HepG2 (cell line): Measurements from ENCODE around the gene ACSM2A. TPM values are rescaled to one million over a fixed set of nuclear protein-coding genes. Genes with fewer than 3 reads are reported as not detected.
"Not testable (repeated sequence)": the region's sequence is repeated elsewhere in the genome, so short reads cannot be mapped to it uniquely, and the experiment has no call there.

Source experiments
- ATAC-seq: fragments of 200-7000 bp; cut with Tn5 transposase; 3 replicates; pipeline ENCODE4 v1.9.1; 2020; ENCODE audit warnings: mild to moderate bottlenecking, moderate library complexity
- BruUV-seq: library from RNA; stranded (reverse); fragments of 400-500 nt; replicated peaks from 2 replicates; lab custom pipeline; 2021; lab: Mats Ljungman, UMichigan
- CTCF ChIA-PET: fragments of 300-600 bp; formaldehyde crosslinking; extraction: SDS; loops from one replicate; lab custom pipeline; 2021; ENCODE audit warnings: low total read pairs, inconsistent platforms, low intra/inter-chr PET ratio; lab: Yijun Ruan, JAX
- POLR2A ChIA-PET: fragments of 350-600 bp; sonication (Branson Sonifier 250); formaldehyde crosslinking; loops from one replicate; lab custom pipeline; 2020; ENCODE audit warnings: antibody characterized with exemption, inconsistent platforms; lab: Yijun Ruan, JAX
- DNase-seq: peaks from one replicate; pipeline ENCODE4 v3.0.0-alpha.2; 2015; ENCODE audit warnings: low spot score
- FAIRE-seq: peaks from 3 replicates; lab custom pipeline; 2011; peaks lifted over from hg19 to GRCh38; lab: Jason Lieb, UNC
- H2AFZ ChIP-seq: one replicate; pipeline ENCODE4 v1.6.1; 2011; ENCODE audit warnings: low read length, inconsistent platforms
- H3K27ac ChIP-seq: fragments of 300-600 bp; 3 replicates; pipeline ENCODE4 v1.8.0; 2011; ENCODE audit warnings: mixed run types, mild to moderate bottlenecking, mixed read lengths, low read length, inconsistent platforms; ENCODE audit not compliant: insufficient read depth; ENCODE audit errors: extremely low read length
- H3K27me3 ChIP-seq, 2 experiments: fragments of 200-600 bp in 1 of 2; 2 replicates in 1 of 2; 3 replicates in 1 of 2; pipeline versions ENCODE4 v1.6.0 to v1.8.0; 2011; ENCODE audit warnings: low read length in 2 of 2, mild to moderate bottlenecking in 2 of 2, moderate library complexity in 2 of 2, inconsistent platforms in 1 of 2; ENCODE audit not compliant: insufficient read depth in 2 of 2, control insufficient read depth in 1 of 2
- H3K36me3 ChIP-seq, 2 experiments: fragments of 200-600 bp in 1 of 2; replicated peaks in 1 of 2; 2 replicates in 1 of 2; 3 replicates in 1 of 2; pipeline versions ENCODE4 v1.5.1 to v1.8.0; 2011; ENCODE audit warnings: low read length in 2 of 2, inconsistent platforms in 1 of 2; ENCODE audit not compliant: insufficient read depth in 2 of 2, control insufficient read depth in 1 of 2
- H3K4me1 ChIP-seq: 2 replicates; pipeline ENCODE4 v1.5.1; 2012; ENCODE audit warnings: low read length, inconsistent platforms; ENCODE audit not compliant: insufficient read depth
- H3K4me2 ChIP-seq: 2 replicates; pipeline ENCODE4 v1.6.0; 2011; ENCODE audit warnings: low read depth, low read length, inconsistent platforms
- H3K4me3 ChIP-seq, 3 experiments: fragments of 200-600 bp in 1 of 3; sonication (generic), shearing (Covaris generic) in 1 of 3; replicated peaks in 1 of 3; 2 replicates each; pipeline ENCODE4 v1.5.1; 2011 to 2016; ENCODE audit warnings: low read length in 3 of 3, inconsistent platforms in 2 of 3, low read depth in 2 of 3, mild to moderate bottlenecking in 2 of 3, control low read depth in 1 of 3, mixed read lengths in 1 of 3; ENCODE audit not compliant: insufficient read depth in 1 of 3
- H3K79me2 ChIP-seq: one replicate; pipeline ENCODE4 v1.6.1; 2011; ENCODE audit warnings: low read length, inconsistent platforms; ENCODE audit not compliant: insufficient read depth
- H3K9ac ChIP-seq: 2 replicates; pipeline ENCODE4 v1.6.0; 2011; ENCODE audit warnings: mild to moderate bottlenecking, low read depth, low read length, inconsistent platforms; ENCODE audit not compliant: insufficient read depth
- H3K9me3 ChIP-seq: 2 replicates; pipeline ENCODE4 v1.5.1; 2012; ENCODE audit warnings: mild to moderate bottlenecking, low read length
- H4K20me1 ChIP-seq: 2 replicates; pipeline ENCODE4 v1.6.0; 2011; ENCODE audit warnings: inconsistent platforms, mild to moderate bottlenecking, low read length, moderate library complexity; ENCODE audit not compliant: insufficient read depth
- AKAP8 ChIP-seq: sonication (generic); formaldehyde crosslinking; IDR thresholded peaks from 2 replicates; pipeline ENCODE4 v1.5.1; 2020; ENCODE audit warnings: mild to moderate bottlenecking, missing genetic modification reagents
- FOXA1 ChIP-seq, 2 experiments: fragments of 450-650 bp in 1 of 2; sonication (generic) in 1 of 2; formaldehyde crosslinking in 1 of 2; IDR thresholded peaks; 2 replicates each; pipeline versions ENCODE4 v1.4.0 to v1.6.1; 2016 to 2020; ENCODE audit warnings: missing genetic modification reagents in 1 of 2
- KDM3A ChIP-seq: IDR thresholded peaks from 2 replicates; pipeline ENCODE4 v1.6.1; 2018; ENCODE audit warnings: low read depth, missing compliant biosample characterization
- NFKB2 ChIP-seq: sonication (generic); formaldehyde crosslinking; IDR thresholded peaks from 2 replicates; pipeline ENCODE4 v1.4.0; 2020; ENCODE audit warnings: missing genetic modification reagents, borderline replicate concordance
- PLRG1 ChIP-seq: fragments of 450-650 bp; conservative IDR thresholded peaks from 2 replicates; pipeline ENCODE4 v1.6.1; 2016
- PRMT3 ChIP-seq: sonication (generic); formaldehyde crosslinking; IDR thresholded peaks from 2 replicates; pipeline ENCODE4 v1.8.1; 2022; ENCODE audit warnings: low read depth, mild to moderate bottlenecking, moderate library complexity, missing genetic modification reagents, borderline replicate concordance
- SCMH1 ChIP-seq: sonication (generic); formaldehyde crosslinking; IDR thresholded peaks from 2 replicates; pipeline ENCODE4 v1.9.0; 2021; ENCODE audit warnings: missing genetic modification reagents, mild to moderate bottlenecking, borderline replicate concordance
- SOX6 ChIP-seq, 2 experiments: fragments of 450-650 bp in 1 of 2; sonication (generic) in 1 of 2; formaldehyde crosslinking in 1 of 2; IDR thresholded peaks; 2 replicates each; pipeline versions ENCODE4 v1.4.0 to v1.6.1; 2017 to 2020; ENCODE audit warnings: antibody characterized with exemption in 1 of 2, mild to moderate bottlenecking in 1 of 2, missing genetic modification reagents in 1 of 2
- U2AF2 ChIP-seq: fragments of 200-400 bp; formaldehyde crosslinking; IDR thresholded peaks from 2 replicates; pipeline ENCODE4 v1.6.1; 2017; ENCODE audit warnings: low read depth, mild to moderate bottlenecking, low read length
- ZNF44 ChIP-seq: sonication (generic); formaldehyde crosslinking; IDR thresholded peaks from 2 replicates; pipeline ENCODE4 v1.5.1; 2020; ENCODE audit warnings: mild to moderate bottlenecking, missing genetic modification reagents
- WGBS: methylation state at CpG from one replicate; pipeline ENCODE4 v1.1.6; 2017; ENCODE audit warnings: low lambda C conversion rate; 5-methylcytosine and 5-hydroxymethylcytosine counted together
- in situ Hi-C: cut with HindIII; loops from 2 replicates; pipeline ENCODE4 v1.10.0; 2017; ENCODE audit warnings: low pct_unique_long_range_greater_than_20kb; ENCODE audit not compliant: extremely low pct_ligation_motif_present
- intact Hi-C: fragments of 100-400 bp; cut with micrococcal nuclease; formaldehyde crosslinking; loops from one replicate; pipeline ENCODE4 v1.10.0; 2022; ENCODE audit not compliant: unreplicated experiment
- polyA plus RNA-seq, 8 experiments: library from polyadenylated mRNA; depleted of rRNA in 3 of 8; stranded (reverse) in 7 of 8; unstranded in 1 of 8; fragments of >200 nt; fragmentation: Illumina TruSeq in 4 of 8; extraction: Trizol in 4 of 8; gene quantifications; 2 replicates each; pipeline versions ENCODE4 v1.2.1 to v1.2.3, GENCODE V29; 2011 to 2016; ENCODE audit warnings: low read depth in 4 of 8, missing spikeins in 1 of 8, mixed read lengths in 1 of 8; ENCODE audit not compliant: insufficient read depth in 1 of 8
- total RNA-seq, 5 experiments: library from RNA; depleted of rRNA; stranded (reverse); fragments of >200 nt; fragmentation: Illumina TruSeq; extraction: Trizol; gene quantifications; 2 replicates each; pipeline ENCODE4 v1.2.3, GENCODE V29; 2016; ENCODE audit warnings: low read depth in 1 of 5
- TF ChIP-seq, protein P1 (sequence below): sonication (generic); formaldehyde crosslinking; IDR thresholded peaks from 2 replicates; pipeline ENCODE4 v1.5.0; 2020; ENCODE audit warnings: mild to moderate bottlenecking, low read depth, missing genetic modification reagents, borderline replicate concordance
- TF ChIP-seq, protein P2 (sequence below): sonication (generic); formaldehyde crosslinking; IDR thresholded peaks from 2 replicates; pipeline ENCODE4 v1.4.0; 2020; ENCODE audit warnings: missing genetic modification reagents, borderline replicate concordance

Gene ACSM2A
- total and polyA plus RNA-seq, 2 of the 13 experiments (the other 11 are each of a cell fraction or from before 2014, with no cell fraction given): 11.4 to 16.3 TPM

DNA sequence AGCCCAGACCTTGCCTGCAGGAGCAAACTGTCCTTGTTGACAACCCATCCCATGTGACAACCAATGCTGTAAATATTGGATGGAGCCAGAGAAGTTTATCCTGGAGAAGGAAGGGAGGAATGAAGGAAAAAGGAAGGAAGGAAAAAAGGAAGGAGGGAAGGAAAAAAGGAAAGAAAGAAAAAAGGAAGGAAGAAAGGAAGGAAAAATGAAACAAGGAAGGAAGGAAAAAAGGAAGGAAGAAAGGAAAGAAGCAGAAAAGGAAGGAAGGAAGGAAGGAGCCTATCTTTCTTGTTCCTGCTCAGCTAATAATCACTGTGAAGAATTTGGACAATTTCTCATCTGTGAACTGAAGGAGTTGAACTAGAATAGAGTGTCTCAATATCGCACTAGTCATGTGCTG lies 68.8 kb downstream of the ACSM2A start:
- 53% methylated on average over 1 of the region's 1 CpG for WGBS
- Histone ChIP-seq H4K20me1 (no peaks in the 10 kb centered on the region), H3K4me1 (peaks cover 16% of the 10 kb centered on the region), H3K9me3 (no peaks in the 10 kb centered on the region), H3K27ac (no peak overlapping the region), H3K4me3 (no peak overlapping the region), H3K79me2 (no peaks in the 10 kb centered on the region), H3K9ac (no peak overlapping the region), H3K36me3 (no peaks in the 10 kb centered on the region), H3K4me2 (no peak overlapping the region), H2AFZ (no peak overlapping the region), H3K27me3 (no peaks in the 10 kb centered on the region)
- DNase-seq: no peak
- intact Hi-C loops (no loop called here), in situ Hi-C loops (no loop called here)
- TF ChIP-seq, protein P1, sequence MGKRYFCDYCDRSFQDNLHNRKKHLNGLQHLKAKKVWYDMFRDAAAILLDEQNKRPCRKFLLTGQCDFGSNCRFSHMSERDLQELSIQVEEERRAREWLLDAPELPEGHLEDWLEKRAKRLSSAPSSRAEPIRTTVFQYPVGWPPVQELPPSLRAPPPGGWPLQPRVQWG (CRISPR knock-in tag): no peak
- TF ChIP-seq NFKB2 (CRISPR knock-in tag): no peak
- TF ChIP-seq SCMH1 (CRISPR knock-in tag): no peak
- TF ChIP-seq AKAP8 (CRISPR knock-in tag): no peak
- TF ChIP-seq KDM3A (CRISPR knock-in tag): no peak
- TF ChIP-seq PRMT3 (CRISPR knock-in tag): no peak
- 0 out of 2 replicates have a peak, but pooled peaks have one; percentile 40 for TF ChIP-seq FOXA1 (IDR thresholded peaks at IDR 0.05)
- TF ChIP-seq FOXA1 (CRISPR knock-in tag; IDR thresholded peaks at IDR 0.05): no peak
- no peak for TF ChIP-seq ZNF44 (CRISPR knock-in tag)
- TF ChIP-seq, protein P2, sequence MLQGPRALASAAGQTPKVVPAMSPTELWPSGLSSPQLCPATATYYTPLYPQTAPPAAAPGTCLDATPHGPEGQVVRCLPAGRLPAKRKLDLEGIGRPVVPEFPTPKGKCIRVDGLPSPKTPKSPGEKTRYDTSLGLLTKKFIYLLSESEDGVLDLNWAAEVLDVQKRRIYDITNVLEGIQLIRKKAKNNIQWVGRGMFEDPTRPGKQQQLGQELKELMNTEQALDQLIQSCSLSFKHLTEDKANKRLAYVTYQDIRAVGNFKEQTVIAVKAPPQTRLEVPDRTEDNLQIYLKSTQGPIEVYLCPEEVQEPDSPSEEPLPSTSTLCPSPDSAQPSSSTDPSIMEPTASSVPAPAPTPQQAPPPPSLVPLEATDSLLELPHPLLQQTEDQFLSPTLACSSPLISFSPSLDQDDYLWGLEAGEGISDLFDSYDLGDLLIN (CRISPR knock-in tag): no peak
- TF ChIP-seq U2AF2: 0 out of 2 replicates have a peak, but pooled peaks have one; percentile 57
- TF ChIP-seq SOX6 (IDR thresholded peaks at IDR 0.05): peak; percentile 36; the same call in 1 of the 2 replicates
- TF ChIP-seq SOX6 (CRISPR knock-in tag; IDR thresholded peaks at IDR 0.05): no peak
- 0 out of 2 replicates have a peak, but pooled peaks have one; percentile 66 for TF ChIP-seq PLRG1
- FAIRE-seq: no peak
- no TSS peak for BruUV-seq
- no peak for ATAC-seq
- CTCF ChIA-PET: no interaction called here
- POLR2A ChIA-PET: no interaction called here

DNA sequence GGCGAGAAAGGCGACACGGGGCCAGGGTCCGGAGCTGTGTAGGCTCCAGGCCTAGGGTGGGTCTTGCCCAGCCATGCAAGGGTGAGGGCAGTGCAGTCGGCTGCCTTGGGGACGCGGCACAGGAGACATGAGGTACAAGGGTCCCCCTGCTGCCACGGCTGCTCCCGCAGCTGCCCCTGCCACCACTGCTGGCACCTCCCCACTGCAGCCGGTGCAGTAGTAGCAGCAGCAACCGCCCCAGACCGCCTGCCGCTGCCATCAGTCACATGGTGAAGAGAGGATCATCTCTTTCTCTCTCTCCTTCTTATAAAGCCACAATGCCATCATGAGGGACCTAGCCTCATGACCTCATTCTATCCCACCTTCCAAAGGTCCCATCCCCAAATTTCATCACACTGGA lies 80.5 kb downstream of the ACSM2A start:
- in situ Hi-C loops, H4K20me1 ChIP-seq, DNase-seq, H2AFZ ChIP-seq, H3K4me2 ChIP-seq, H3K79me2 ChIP-seq, BruUV-seq, POLR2A ChIA-PET, intact Hi-C loops, H3K4me3 ChIP-seq, H3K9me3 ChIP-seq, H3K4me1 ChIP-seq, CTCF ChIA-PET, FAIRE-seq, H3K27ac ChIP-seq, H3K36me3 ChIP-seq, H3K27me3 ChIP-seq, H3K9ac ChIP-seq: not testable (repeated sequence)
- no CpG with 5 or more reads among the region's 13 CpGs for WGBS
- peak; percentile 39 for ATAC-seq
